B cell (primary cell): ENCODE data around the gene TAGLN2. TPM values are rescaled to one million over a fixed set of nuclear protein-coding genes. Genes with fewer than 3 reads are reported as not detected.

Experiments
- ATAC-seq: fragments of 200-7000 bp; cut with Tn5 transposase; one replicate; pipeline ENCODE4 v1.10.0; 2021; ENCODE audit warnings: low read depth, mild to moderate bottlenecking, moderate number of reproducible peaks, moderate library complexity
- CTCF ChIA-PET: fragments of 350-600 bp; sonication (Branson Sonifier 250); formaldehyde crosslinking; loops from one replicate; lab custom pipeline; 2021; ENCODE audit warnings: antibody characterized with exemption, inconsistent platforms; lab: Charles Lee
- POLR2A ChIA-PET: fragments of 350-600 bp; sonication (Branson Sonifier 250); formaldehyde crosslinking; loops from one replicate; lab custom pipeline; 2021; ENCODE audit warnings: antibody characterized with exemption; lab: Charles Lee
- DNase-seq: peaks from one replicate; pipeline ENCODE4 v3.0.0; 2013
- H2AFZ ChIP-seq: 2 replicates; pipeline ENCODE4 v1.6.1; 2012; ENCODE audit warnings: mild to moderate bottlenecking, low read depth, low read length; ENCODE audit not compliant: insufficient read depth, poor library complexity, severe bottlenecking
- H3K27ac ChIP-seq, 2 donors: 1 replicate in 1 of 2; 2 replicates in 1 of 2; pipeline ENCODE4 v1.5.1; 2012 to 2013; ENCODE audit warnings: low read length in 2 of 2, mild to moderate bottlenecking in 2 of 2, moderate library complexity in 1 of 2
- H3K27me3 ChIP-seq, 4 experiments: fragments of 200-600 bp in 1 of 4; sonication (generic) in 1 of 4; replicated peaks in 1 of 4; 1 replicate in 2 of 4; 2 replicates in 2 of 4; pipeline versions ENCODE4 v1.6.1 to v1.7.0; 2013 to 2016; ENCODE audit warnings: low read length in 3 of 4, mild to moderate bottlenecking in 2 of 4, mixed read lengths in 1 of 4, moderate library complexity in 1 of 4; ENCODE audit not compliant: insufficient read depth in 4 of 4, control insufficient read depth in 3 of 4; ENCODE audit errors: control extremely low read depth in 1 of 4
- H3K36me3 ChIP-seq, 2 experiments: replicated peaks in 1 of 2; 1 replicate in 1 of 2; 2 replicates in 1 of 2; pipeline versions ENCODE4 v1.6.1 to v1.7.1; 2013; ENCODE audit warnings: low read length in 1 of 2; ENCODE audit not compliant: insufficient read depth in 2 of 2, control insufficient read depth in 1 of 2; ENCODE audit errors: control extremely low read depth in 1 of 2, extremely low read depth in 1 of 2
- H3K4me1 ChIP-seq, 2 donors: fragments of 200-600 bp in 1 of 2; sonication (generic) in 1 of 2; 1 replicate in 1 of 2; 2 replicates in 1 of 2; pipeline versions ENCODE4 v1.5.1 to v1.6.1; 2013 to 2017; ENCODE audit warnings: low read length in 2 of 2; ENCODE audit not compliant: control insufficient read depth in 2 of 2, insufficient read depth in 2 of 2
- H3K4me2 ChIP-seq: replicated peaks from 2 replicates; pipeline ENCODE3; 2012; ENCODE audit warnings: mild to moderate bottlenecking, low read depth, low read length; ENCODE audit not compliant: poor library complexity, severe bottlenecking
- H3K4me3 ChIP-seq, 5 experiments: fragments of 200-600 bp in 1 of 5; sonication (generic) in 1 of 5; 1 replicate in 3 of 5; 2 replicates in 2 of 5; pipeline versions ENCODE4 v1.5.1 to v1.7.0; 2011 to 2016; ENCODE audit warnings: low read length in 4 of 5, mild to moderate bottlenecking in 4 of 5, low read depth in 2 of 5, control low read depth in 1 of 5, moderate library complexity in 1 of 5; ENCODE audit not compliant: insufficient read depth in 1 of 5; ENCODE audit errors: control extremely low read depth in 1 of 5, extremely low read depth in 1 of 5
- H3K79me2 ChIP-seq: fragments of 200-600 bp; sonication (generic); one replicate; pipeline ENCODE4 v1.6.0; 2016; ENCODE audit warnings: low read length; ENCODE audit not compliant: control insufficient read depth, insufficient read depth
- H3K9ac ChIP-seq: fragments of 200-600 bp; sonication (generic); 2 replicates; pipeline ENCODE4 v1.6.1; 2017; ENCODE audit warnings: mild to moderate bottlenecking, low read length, moderate library complexity
- H3K9me3 ChIP-seq, 3 donors: one replicate each; pipeline versions ENCODE4 v1.6.1 to v1.7.1; 2013; ENCODE audit warnings: low read length in 2 of 3; ENCODE audit not compliant: control insufficient read depth in 2 of 3, insufficient read depth in 1 of 3; ENCODE audit errors: control extremely low read depth in 1 of 3
- H4K20me1 ChIP-seq: 2 replicates; pipeline ENCODE4 v1.6.0; 2012; ENCODE audit warnings: mild to moderate bottlenecking, low read length; ENCODE audit not compliant: insufficient read depth, control insufficient read depth, poor library complexity, severe bottlenecking
- H3K27ac Mint-ChIP-seq: one replicate; pipeline ENCODE4 v1.8.0; 2021; ENCODE audit warnings: mixed read lengths
- H3K27me3 Mint-ChIP-seq: one replicate; pipeline ENCODE4 v1.8.0; 2021; ENCODE audit warnings: mixed read lengths
- H3K4me1 Mint-ChIP-seq: one replicate; pipeline ENCODE4 v1.8.0; 2021; ENCODE audit warnings: mixed read lengths
- H3K4me3 Mint-ChIP-seq: one replicate; pipeline ENCODE4 v1.8.0; 2021; ENCODE audit warnings: mixed read lengths
- H3K9me3 Mint-ChIP-seq: one replicate; pipeline ENCODE4 v1.8.0; 2022; ENCODE audit warnings: mixed read lengths; ENCODE audit not compliant: insufficient read depth
- EZH2 ChIP-seq: IDR thresholded peaks from 2 replicates; pipeline ENCODE4 v1.6.1; 2012; ENCODE audit warnings: borderline replicate concordance, low read depth, mild to moderate bottlenecking, moderate library complexity, low read length; ENCODE audit not compliant: insufficient read depth, poor library complexity, severe bottlenecking
- whole genome bisulfite sequencing: methylation state at CpG from one replicate; pipeline ENCODE4 v1.1.5; 2013; ENCODE audit warnings: missing lambda C conversion rate; ENCODE audit not compliant: insufficient coverage; 5-methylcytosine and 5-hydroxymethylcytosine counted together
- intact Hi-C: fragments of 100-400 bp; cut with micrococcal nuclease; formaldehyde crosslinking; loops from one replicate; pipeline ENCODE4 v1.10.0; 2022
- polyA plus RNA-seq: library from polyadenylated mRNA; depleted of rRNA; stranded (reverse); fragments of >200 nt; gene quantifications from 2 replicates; pipeline ENCODE4 v1.2.3, GENCODE V29; 2012
- small RNA-seq: library from RNA; depleted of rRNA; stranded (forward); fragments of <200 nt; gene quantifications from one replicate; pipeline ENCODE3, GENCODE V24; 2012; ENCODE audit warnings: low replicate concordance, low read depth; ENCODE audit not compliant: insufficient read length
- total RNA-seq, 2 donors: library from RNA; stranded (reverse); fragments of 120-200 nt in 1 of 2; gene quantifications; 1 replicate in 1 of 2; 2 replicates in 1 of 2; pipeline versions ENCODE4 v1.2.3 to v1.2.4, GENCODE V29; 2013 to 2022
- TF ChIP-seq, protein P1 (sequence below): fragments of 200-600 bp; IDR thresholded peaks from one replicate; pipeline ENCODE4 v1.8.0; 2022; ENCODE audit warnings: antibody characterized with exemption, mild to moderate bottlenecking

Gene TAGLN2
- total and polyA plus RNA-seq, 2 donors (not counting 1 experiment from before 2014, with no cell fraction given) = 342 to 721 TPM

- H3K9ac ChIP-seq = no peak overlapping the region
- H3K27me3 Mint-ChIP-seq = peaks cover 27% of the 10 kb centered on the region
Observed at GRCh38 chr1:159868766-159869165, 56.5 kb downstream of the TAGLN2 start.

More at GRCh38 chr1:159868766-159869165, 56.5 kb downstream of the TAGLN2 start:
- Mint-ChIP-seq H3K9me3 (no peaks in the 10 kb centered on the region), H3K27ac (no peak overlapping the region), H3K4me3 (no peak overlapping the region), H3K4me1 (no peaks in the 10 kb centered on the region)
- Histone ChIP-seq H4K20me1 (no peaks in the 10 kb centered on the region), H3K36me3 (no peaks in the 10 kb centered on the region), H3K9me3 (no peaks in the 10 kb centered on the region), H3K27me3 (no peaks in the 10 kb centered on the region), H2AFZ (no peak overlapping the region), H3K27ac (no peak overlapping the region), H3K79me2 (no peaks in the 10 kb centered on the region), H3K4me2 (no peak overlapping the region), H3K4me1 (no peaks in the 10 kb centered on the region), H3K4me3 (no peak overlapping the region)
- intact Hi-C loops = no loop called here
- 60% methylated on average over 2 of the region's 3 CpGs for WGBS
- POLR2A ChIA-PET = no interaction called here
- CTCF ChIA-PET = interaction anchor here (1.1 to 1.4 kb wide), 2 partner anchors 24 to 139 kb away, joined by 3 read pairs; no protein-coding TSS in a partner anchor
- TF ChIP-seq, protein P1, sequence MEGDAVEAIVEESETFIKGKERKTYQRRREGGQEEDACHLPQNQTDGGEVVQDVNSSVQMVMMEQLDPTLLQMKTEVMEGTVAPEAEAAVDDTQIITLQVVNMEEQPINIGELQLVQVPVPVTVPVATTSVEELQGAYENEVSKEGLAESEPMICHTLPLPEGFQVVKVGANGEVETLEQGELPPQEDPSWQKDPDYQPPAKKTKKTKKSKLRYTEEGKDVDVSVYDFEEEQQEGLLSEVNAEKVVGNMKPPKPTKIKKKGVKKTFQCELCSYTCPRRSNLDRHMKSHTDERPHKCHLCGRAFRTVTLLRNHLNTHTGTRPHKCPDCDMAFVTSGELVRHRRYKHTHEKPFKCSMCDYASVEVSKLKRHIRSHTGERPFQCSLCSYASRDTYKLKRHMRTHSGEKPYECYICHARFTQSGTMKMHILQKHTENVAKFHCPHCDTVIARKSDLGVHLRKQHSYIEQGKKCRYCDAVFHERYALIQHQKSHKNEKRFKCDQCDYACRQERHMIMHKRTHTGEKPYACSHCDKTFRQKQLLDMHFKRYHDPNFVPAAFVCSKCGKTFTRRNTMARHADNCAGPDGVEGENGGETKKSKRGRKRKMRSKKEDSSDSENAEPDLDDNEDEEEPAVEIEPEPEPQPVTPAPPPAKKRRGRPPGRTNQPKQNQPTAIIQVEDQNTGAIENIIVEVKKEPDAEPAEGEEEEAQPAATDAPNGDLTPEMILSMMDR = no peak
- no peak for TF ChIP-seq EZH2
- ATAC-seq = no peak
- no peak for DNase-seq

Small RNA genes lying within 50 kb of the gene (small RNA-seq; reads per million reads assigned to genes)
- gene MIR4259 = not detected

Other genes with a start within 250 kb of the TAGLN2 start
- not detected in 2 replicates for gene CRP, start 210.9 kb downstream of the TAGLN2 start, total RNA-seq
- not detected in 2 replicates for gene CRP, start 210.9 kb downstream of the TAGLN2 start, polyA plus RNA-seq
- 9.5 and 9.6 TPM in 2 replicates for gene DUSP23, start 144.5 kb downstream of the TAGLN2 start, total RNA-seq
- 10.5 and 15.8 TPM in 2 replicates for gene DUSP23, start 144.5 kb downstream of the TAGLN2 start, polyA plus RNA-seq
- 0.19 TPM in 1 of 2 replicates, not detected in the other for gene FCRL6, start 123.1 kb downstream of the TAGLN2 start, total RNA-seq
- 0.81 and 1.2 TPM in 2 replicates for gene FCRL6, start 123.1 kb downstream of the TAGLN2 start, polyA plus RNA-seq
- 0.54 TPM in 1 of 2 replicates, not detected in the other for gene SLAMF8, start 98.6 kb downstream of the TAGLN2 start, total RNA-seq
- 0.17 TPM in 1 of 2 replicates, not detected in the other for gene SLAMF8, start 98.6 kb downstream of the TAGLN2 start, polyA plus RNA-seq
- gene VSIG8, start 62.9 kb downstream of the TAGLN2 start, total RNA-seq = 0.17 TPM in 1 of 2 replicates, not detected in the other
- gene VSIG8, start 62.9 kb downstream of the TAGLN2 start, polyA plus RNA-seq = 0.09 TPM in 1 of 2 replicates, not detected in the other
- gene CFAP45, start 25.3 kb downstream of the TAGLN2 start, total RNA-seq = 1.7 and 2.4 TPM in 2 replicates
- 1.3 and 5.2 TPM in 2 replicates for gene CFAP45, start 25.3 kb downstream of the TAGLN2 start, polyA plus RNA-seq
- 0.15 and 0.37 TPM in 2 replicates for gene IGSF9, start 20.1 kb upstream of the TAGLN2 start, total RNA-seq
- gene IGSF9, start 20.1 kb upstream of the TAGLN2 start, polyA plus RNA-seq = 0.36 and 0.89 TPM in 2 replicates
- not detected in 2 replicates for gene SLAMF9, start 28.7 kb upstream of the TAGLN2 start, total RNA-seq
- gene SLAMF9, start 28.7 kb upstream of the TAGLN2 start, polyA plus RNA-seq = not detected in 2 replicates
- 6.0 and 7.4 TPM in 2 replicates for gene PIGM, start 106.5 kb upstream of the TAGLN2 start, total RNA-seq
- gene PIGM, start 106.5 kb upstream of the TAGLN2 start, polyA plus RNA-seq = 1.4 TPM in 2 replicates
- gene KCNJ10, start 144.7 kb upstream of the TAGLN2 start, total RNA-seq = not detected in 2 replicates
- not detected in 2 replicates for gene KCNJ10, start 144.7 kb upstream of the TAGLN2 start, polyA plus RNA-seq
- gene KCNJ9, start 156.0 kb upstream of the TAGLN2 start, total RNA-seq = not detected in 2 replicates
- not detected in 2 replicates for gene KCNJ9, start 156.0 kb upstream of the TAGLN2 start, polyA plus RNA-seq
- 33.5 and 37.2 TPM in 2 replicates for gene IGSF8, start 173.1 kb upstream of the TAGLN2 start, total RNA-seq
- 45.8 and 56.0 TPM in 2 replicates for gene IGSF8, start 173.1 kb upstream of the TAGLN2 start, polyA plus RNA-seq
- not detected in 2 replicates for gene ATP1A2, start 190.3 kb upstream of the TAGLN2 start, total RNA-seq
- not detected in 2 replicates for gene ATP1A2, start 190.3 kb upstream of the TAGLN2 start, polyA plus RNA-seq
- gene ATP1A4, start 226.1 kb upstream of the TAGLN2 start, total RNA-seq = not detected in 2 replicates
- gene ATP1A4, start 226.1 kb upstream of the TAGLN2 start, polyA plus RNA-seq = 0.12 TPM in 1 of 2 replicates, not detected in the other